Bronchial epithelial cell (primary cell): Measurements from ENCODE around the gene TRERF1. TPM values are rescaled to one million over a fixed set of nuclear protein-coding genes. Genes with fewer than 3 reads are reported as not detected.
A peak's percentile ranks its signal among the peaks of the same experiment; 100 is the strongest.

ENCODE experiments used
- DNase-seq: peaks from one replicate; pipeline ENCODE4 v3.0.0-alpha.2; 2010; ENCODE audit warnings: low read depth
- FAIRE-seq: peaks from 2 replicates; lab custom pipeline; 2011; peaks lifted over from hg19 to GRCh38; lab: Jason Lieb, UNC
- H3K27me3 ChIP-seq: 2 replicates; pipeline ENCODE4 v1.5.1; 2011; ENCODE audit warnings: low read length; ENCODE audit not compliant: control insufficient read depth, insufficient read depth
- H3K36me3 ChIP-seq: 2 replicates; pipeline ENCODE4 v1.5.1; 2011; ENCODE audit warnings: low read length; ENCODE audit not compliant: control insufficient read depth, insufficient read depth
- H3K4me3 ChIP-seq: 2 replicates; pipeline ENCODE4 v1.5.1; 2011; ENCODE audit warnings: mild to moderate bottlenecking, low read depth, low read length, control low read depth
- CTCF ChIP-seq: IDR thresholded peaks from 2 replicates; pipeline ENCODE4 v1.5.1; 2011; ENCODE audit warnings: mild to moderate bottlenecking, moderate library complexity, low read length, control low read depth, inconsistent platforms; ENCODE audit not compliant: insufficient read depth, severe bottlenecking
- total RNA-seq: library from RNA; depleted of rRNA; stranded (reverse); fragments of >200 nt; gene quantifications from 2 replicates; pipeline ENCODE4 v1.2.1, GENCODE V29; 2014

TRERF1 gene
- total RNA-seq, 1 donor from 2014 or later, result 1.8 TPM

- FAIRE-seq (no peak), DNase-seq (peak; percentile 31)
- TF ChIP-seq CTCF, result no peak
- Histone ChIP-seq H3K27me3 (no peaks in the 10 kb centered on the region), H3K36me3 (no peaks in the 10 kb centered on the region), H3K4me3 (no peak overlapping the region)
These were observed 261.1 kb downstream of the TRERF1 start for GRCh38 chr6:42190554-42191183.

GRCh38 chr6:42188406-42188805 lies 263.3 kb downstream of the TRERF1 start:
- no peak for FAIRE-seq

GRCh38 chr6:42185597-42185996 lies 266.1 kb downstream of the TRERF1 start:
- Histone ChIP-seq H3K27me3 (no peaks in the 10 kb centered on the region), H3K4me3 (no peak overlapping the region), H3K36me3 (no peaks in the 10 kb centered on the region)
- no peak for TF ChIP-seq CTCF
- FAIRE-seq (no peak), DNase-seq (no peak)

More at GRCh38 chr6:42188406-42188805, 263.3 kb downstream of the TRERF1 start:
- H3K27me3 ChIP-seq, result no peaks in the 10 kb centered on the region
- no peaks in the 10 kb centered on the region for H3K36me3 ChIP-seq
- H3K4me3 ChIP-seq, result no peak overlapping the region
- DNase-seq, result no peak
- no peak for TF ChIP-seq CTCF

- H3K27me3 ChIP-seq, result no peaks in the 10 kb centered on the region
- no peak for DNase-seq
- H3K4me3 ChIP-seq, result no peak overlapping the region
- no peak for TF ChIP-seq CTCF
- no peaks in the 10 kb centered on the region for H3K36me3 ChIP-seq
- FAIRE-seq, result no peak
These were observed 267.3 kb downstream of the TRERF1 start for GRCh38 chr6:42184475-42184874.

- no peaks in the 10 kb centered on the region for H3K36me3 ChIP-seq
- no peak overlapping the region for H3K4me3 ChIP-seq
- TF ChIP-seq CTCF, result no peak
- no peak for DNase-seq
- FAIRE-seq, result no peak
- H3K27me3 ChIP-seq, result no peaks in the 10 kb centered on the region
These were observed 269.6 kb downstream of the TRERF1 start for GRCh38 chr6:42182101-42182500.

GRCh38 chr6:42179945-42180313 lies 271.8 kb downstream of the TRERF1 start:
- Histone ChIP-seq H3K36me3 (no peaks in the 10 kb centered on the region), H3K27me3 (no peaks in the 10 kb centered on the region), H3K4me3 (no peak overlapping the region)
- TF ChIP-seq CTCF, result no peak
- DNase-seq (peak; percentile 33), FAIRE-seq (no peak)
